Measurements from ENCODE around the gene CHST14.

Gene CHST14

GRCh38 chr15:40437752-40438687, 32.8 kb upstream of the CHST14 start:
- no peak overlapping the region for H3K4me3 ChIP-seq (ENCODE audit: low read depth, low read length)
- TF ChIP-seq, protein P1, sequence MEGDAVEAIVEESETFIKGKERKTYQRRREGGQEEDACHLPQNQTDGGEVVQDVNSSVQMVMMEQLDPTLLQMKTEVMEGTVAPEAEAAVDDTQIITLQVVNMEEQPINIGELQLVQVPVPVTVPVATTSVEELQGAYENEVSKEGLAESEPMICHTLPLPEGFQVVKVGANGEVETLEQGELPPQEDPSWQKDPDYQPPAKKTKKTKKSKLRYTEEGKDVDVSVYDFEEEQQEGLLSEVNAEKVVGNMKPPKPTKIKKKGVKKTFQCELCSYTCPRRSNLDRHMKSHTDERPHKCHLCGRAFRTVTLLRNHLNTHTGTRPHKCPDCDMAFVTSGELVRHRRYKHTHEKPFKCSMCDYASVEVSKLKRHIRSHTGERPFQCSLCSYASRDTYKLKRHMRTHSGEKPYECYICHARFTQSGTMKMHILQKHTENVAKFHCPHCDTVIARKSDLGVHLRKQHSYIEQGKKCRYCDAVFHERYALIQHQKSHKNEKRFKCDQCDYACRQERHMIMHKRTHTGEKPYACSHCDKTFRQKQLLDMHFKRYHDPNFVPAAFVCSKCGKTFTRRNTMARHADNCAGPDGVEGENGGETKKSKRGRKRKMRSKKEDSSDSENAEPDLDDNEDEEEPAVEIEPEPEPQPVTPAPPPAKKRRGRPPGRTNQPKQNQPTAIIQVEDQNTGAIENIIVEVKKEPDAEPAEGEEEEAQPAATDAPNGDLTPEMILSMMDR (IDR thresholded peaks at IDR 0.05; ENCODE audit: borderline replicate concordance, insufficient read depth, low read depth, low read length), result no peak

DNA sequence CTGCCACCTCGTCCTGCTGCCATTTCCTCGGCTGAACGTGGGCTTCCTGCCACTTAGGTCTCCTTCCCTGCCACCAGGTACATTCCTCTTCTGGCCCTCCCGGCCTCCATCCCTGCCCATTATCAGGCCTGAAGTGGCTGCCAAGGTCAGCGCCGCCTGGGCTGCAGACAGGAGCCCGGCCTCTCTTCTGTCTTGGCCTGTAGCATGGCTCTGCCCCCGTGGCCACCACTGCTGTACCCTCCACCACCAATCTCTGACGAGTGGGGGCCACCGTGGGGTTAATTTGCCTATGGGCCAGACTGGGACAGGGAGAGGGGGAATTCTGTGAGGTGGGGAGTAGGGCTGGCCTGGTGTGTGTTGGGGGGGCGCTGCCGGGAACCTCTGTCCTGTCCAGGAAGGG, 32.1 kb upstream of the CHST14 start:
- no peak overlapping the region for H3K4me3 ChIP-seq (ENCODE audit: low read depth, low read length)
- TF ChIP-seq, protein P1 (IDR thresholded peaks at IDR 0.05; ENCODE audit: borderline replicate concordance, insufficient read depth, low read depth, low read length), result no peak

DNA sequence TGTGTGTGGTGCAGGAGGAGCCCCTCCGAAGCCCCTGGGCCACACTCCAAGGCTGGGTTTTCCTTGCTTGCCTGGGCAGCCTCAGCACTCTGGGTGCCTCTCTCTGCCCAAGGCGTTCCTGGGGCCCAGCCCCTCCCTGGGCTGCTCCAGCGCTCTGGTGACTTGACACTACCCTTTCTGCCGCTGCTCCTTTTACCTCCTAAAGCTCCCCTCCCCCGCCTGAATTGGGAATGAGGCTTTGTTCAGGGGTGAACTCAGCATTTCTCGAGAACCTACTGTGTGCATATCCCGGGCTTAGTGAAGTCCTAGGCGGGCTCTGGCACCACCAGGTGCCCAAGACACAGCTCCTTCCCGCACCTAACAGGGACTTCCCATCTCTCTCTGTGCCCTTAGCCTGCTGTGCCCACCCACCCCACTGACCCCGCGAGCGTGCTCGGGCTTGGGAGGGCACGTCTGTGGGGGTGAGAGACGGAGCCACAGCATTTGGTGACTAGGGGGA, 31.3 kb upstream of the CHST14 start:
- TF ChIP-seq, protein P1 (IDR thresholded peaks at IDR 0.05; ENCODE audit: borderline replicate concordance, insufficient read depth, low read depth, low read length), result no peak
- H3K4me3 ChIP-seq (ENCODE audit: low read depth, low read length), result peak overlapping the region; percentile 56

- peak overlapping the region; percentile 56 for H3K4me3 ChIP-seq (ENCODE audit: low read depth, low read length)
- TF ChIP-seq, protein P1 (IDR thresholded peaks at IDR 0.05; ENCODE audit: borderline replicate concordance, insufficient read depth, low read depth, low read length), result no peak
Observed at GRCh38 chr15:40439960-40440742, 30.6 kb upstream of the CHST14 start.

GRCh38 chr15:40440743-40441564, 29.8 kb upstream of the CHST14 start, which contains the start of gene BAHD1:
TSS of gene BAHD1 (plus strand) at chr15:40440953. CDS start at chr15:40458465, 17,512 bp downstream.
- peak within 1 kb of the TSS; percentile 56 for H3K4me3 ChIP-seq (ENCODE audit: low read depth, low read length)
- TF ChIP-seq, protein P1 (IDR thresholded peaks at IDR 0.05; ENCODE audit: borderline replicate concordance, insufficient read depth, low read depth, low read length), result peak; percentile 24; the same call in 1 of the 2 replicates

All from GM12875 (cell line).